HepG2 (cell line): ENCODE data around the gene KIF24. TPM values are rescaled to one million over a fixed set of nuclear protein-coding genes. Genes with fewer than 3 reads are reported as not detected.
A peak's percentile ranks its signal among the peaks of the same experiment; 100 is the strongest.

Experiments
- AKNA ChIP-seq: sonication (generic); formaldehyde crosslinking; IDR thresholded peaks from 2 replicates; pipeline ENCODE4 v1.4.0; 2020; ENCODE audit warnings: missing genetic modification reagents, borderline replicate concordance
- CAMTA2 ChIP-seq: sonication (generic); formaldehyde crosslinking; IDR thresholded peaks from 2 replicates; pipeline ENCODE4 v1.4.0; 2020; ENCODE audit warnings: mild to moderate bottlenecking, missing genetic modification reagents, borderline replicate concordance
- CHD2 ChIP-seq: IDR thresholded peaks from 2 replicates; pipeline ENCODE4 v1.6.1; 2011; ENCODE audit warnings: low read depth, low read length, improper control_type of control experiment
- ESRRA ChIP-seq: sonication (generic); formaldehyde crosslinking; IDR thresholded peaks from 2 replicates; pipeline ENCODE4 v1.5.1; 2020; ENCODE audit warnings: mild to moderate bottlenecking, low read depth, missing genetic modification reagents
- FOXC1 ChIP-seq: sonication (generic); formaldehyde crosslinking; IDR thresholded peaks from 2 replicates; pipeline ENCODE4 v1.8.0; 2022; ENCODE audit warnings: mild to moderate bottlenecking, missing genetic modification reagents, borderline replicate concordance
- GMEB2 ChIP-seq: IDR thresholded peaks from 2 replicates; pipeline ENCODE4 v1.6.1; 2016; ENCODE audit warnings: missing biosample characterization, missing genetic modification reagents, low read depth
- HNF1B ChIP-seq: sonication (generic); formaldehyde crosslinking; IDR thresholded peaks from 2 replicates; pipeline ENCODE4 v1.5.1; 2020; ENCODE audit warnings: mild to moderate bottlenecking, moderate library complexity, missing genetic modification reagents
- HNRNPUL1 ChIP-seq: fragments of 200-400 bp; formaldehyde crosslinking; IDR thresholded peaks from 2 replicates; pipeline ENCODE4 v1.6.1; 2017; ENCODE audit warnings: low read depth, mild to moderate bottlenecking, low read length, moderate library complexity
- HOXA7 ChIP-seq: sonication (generic); formaldehyde crosslinking; IDR thresholded peaks from 2 replicates; pipeline ENCODE4 v1.8.1; 2022; ENCODE audit warnings: mild to moderate bottlenecking, missing genetic modification reagents, moderate library complexity
- IRF2 ChIP-seq: IDR thresholded peaks from 2 replicates; pipeline ENCODE4 v1.6.1; 2018; ENCODE audit warnings: missing genetic modification reagents, missing compliant biosample characterization
- JUND ChIP-seq: sonication (generic); formaldehyde crosslinking; IDR thresholded peaks from 2 replicates; pipeline ENCODE4 v1.8.0; 2022; ENCODE audit warnings: mild to moderate bottlenecking, missing genetic modification reagents
- RAD21 ChIP-seq: fragments of 450-650 bp; formaldehyde crosslinking; IDR thresholded peaks from 2 replicates; pipeline ENCODE4 v1.5.0; 2020; ENCODE audit warnings: mild to moderate bottlenecking
- RBFOX2 ChIP-seq: fragments of 200-400 bp; formaldehyde crosslinking; IDR thresholded peaks from 2 replicates; pipeline ENCODE4 v1.6.1; 2017; ENCODE audit warnings: low read depth, mild to moderate bottlenecking, low read length
- SMYD3 ChIP-seq: sonication (generic); formaldehyde crosslinking; IDR thresholded peaks from 2 replicates; pipeline ENCODE4 v1.8.1; 2023; ENCODE audit warnings: mild to moderate bottlenecking, missing genetic modification reagents
- ZBTB44 ChIP-seq: sonication (generic); formaldehyde crosslinking; IDR thresholded peaks from 2 replicates; pipeline ENCODE4 v1.4.0; 2020; ENCODE audit warnings: missing genetic modification reagents
- ZFP36L2 ChIP-seq: sonication (generic); formaldehyde crosslinking; IDR thresholded peaks from 2 replicates; pipeline ENCODE4 v1.4.0; 2020; ENCODE audit warnings: missing genetic modification reagents
- ZNF160 ChIP-seq: sonication (generic); formaldehyde crosslinking; IDR thresholded peaks from 2 replicates; pipeline ENCODE4 v1.8.0; 2022; ENCODE audit warnings: mild to moderate bottlenecking, inconsistent platforms, missing genetic modification reagents
- ZNF724P ChIP-seq: sonication (generic); formaldehyde crosslinking; IDR thresholded peaks from 2 replicates; pipeline ENCODE4 v1.8.0; 2022; ENCODE audit warnings: missing genetic modification reagents, borderline replicate concordance
- polyA plus RNA-seq, 8 experiments: library from polyadenylated mRNA; depleted of rRNA in 3 of 8; stranded (reverse) in 7 of 8; unstranded in 1 of 8; fragments of >200 nt; fragmentation: Illumina TruSeq in 4 of 8; extraction: Trizol in 4 of 8; gene quantifications; 2 replicates each; pipeline versions ENCODE4 v1.2.1 to v1.2.3, GENCODE V29; 2011 to 2016; ENCODE audit warnings: low read depth in 4 of 8, missing spikeins in 1 of 8, mixed read lengths in 1 of 8; ENCODE audit not compliant: insufficient read depth in 1 of 8
- total RNA-seq, 5 experiments: library from RNA; depleted of rRNA; stranded (reverse); fragments of >200 nt; fragmentation: Illumina TruSeq; extraction: Trizol; gene quantifications; 2 replicates each; pipeline ENCODE4 v1.2.3, GENCODE V29; 2016; ENCODE audit warnings: low read depth in 1 of 5

The KIF24 gene
- total and polyA plus RNA-seq, 2 of the 13 experiments (the other 11 are each of a cell fraction or from before 2014, with no cell fraction given): 1.1 to 3.0 TPM

- TF ChIP-seq HNF1B (CRISPR knock-in tag) (no peak; the same call in 1 of the 2 replicates), ZNF160 (CRISPR knock-in tag) (no peak; the same call in 1 of the 2 replicates), ESRRA (CRISPR knock-in tag) (no peak), HNRNPUL1 (no peak), AKNA (CRISPR knock-in tag) (no peak), RBFOX2 (peak; percentile 45; the same call in 1 of the 2 replicates), ZBTB44 (CRISPR knock-in tag) (no peak), ZNF724P (no peak; the same call in 1 of the 2 replicates), CAMTA2 (CRISPR knock-in tag) (peak; percentile 45; the same call in 1 of the 2 replicates), FOXC1 (no peak), IRF2 (peak; percentile 26; the same call in 1 of the 2 replicates), JUND (CRISPR knock-in tag) (no peak), ZFP36L2 (CRISPR knock-in tag) (no peak), SMYD3 (no peak; the same call in 1 of the 2 replicates), RAD21 (CRISPR knock-in tag) (no peak), GMEB2 (peak; percentile 59; the same call in 1 of the 2 replicates), CHD2 (peak; percentile 92), HOXA7 (CRISPR knock-in tag) (no peak)
Measured at GRCh38 chr9:34328987-34329832, at the start of gene KIF24, which contains the start of gene NUDT2 (continued).
